ENCODE data around the gene SLC39A11. TPM values are rescaled to one million over a fixed set of nuclear protein-coding genes. Genes with fewer than 3 reads are reported as not detected.

The SLC39A11 gene
- total and polyA plus RNA-seq, 8 donors = 5.2 to 62.0 (median 12.9) TPM

DNA sequence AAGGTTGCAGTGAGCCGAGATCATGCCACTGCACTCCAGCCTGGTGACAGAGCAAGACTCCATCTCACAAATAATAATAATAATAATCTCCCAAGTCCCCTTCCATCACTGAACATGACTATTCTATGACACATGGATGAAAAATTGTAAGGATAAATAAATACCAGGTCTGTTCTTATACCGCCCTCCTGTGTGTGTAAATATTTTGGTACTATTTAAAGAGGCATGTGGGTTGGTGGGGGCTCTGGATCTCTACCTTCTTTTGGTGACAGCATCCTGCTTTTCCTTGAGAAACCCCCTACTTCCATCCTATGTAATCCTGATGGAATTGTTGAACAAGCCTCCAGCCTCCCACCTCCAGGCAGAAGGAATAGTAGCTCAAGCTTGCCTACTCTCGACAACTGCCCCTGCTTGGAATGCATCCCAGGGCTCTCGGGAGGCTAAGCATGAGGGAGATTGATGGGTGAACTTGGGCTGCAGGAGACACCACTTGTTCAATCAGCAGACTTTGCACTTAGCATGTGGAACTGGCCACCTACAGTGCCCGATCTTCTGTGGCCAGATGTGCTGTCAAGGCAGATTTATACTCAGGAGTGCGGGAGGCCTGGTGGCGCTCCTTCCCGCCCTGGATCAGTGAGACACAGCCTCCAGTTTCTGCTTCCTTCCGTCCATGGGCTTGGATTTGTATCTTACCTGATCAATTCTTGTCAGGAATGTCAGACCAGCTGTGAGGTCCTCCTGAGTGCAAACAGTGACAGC, 287.4 kb downstream of the SLC39A11 start:
- 88 to 94% (median 91%) methylated on average over 7 to 9 of the region's 9 CpGs for WGBS, 5 donors
- no peak overlapping the region for H3K27ac ChIP-seq
- intact Hi-C loops (cut with DNase I; ENCODE audit: low total_unique reads) = no loop called here
- no peaks in the 10 kb centered on the region for H3K4me1 ChIP-seq
- TF ChIP-seq POLR2A (IDR thresholded peaks at IDR 0.05) = no peak
- TF ChIP-seq CTCF (IDR thresholded peaks at IDR 0.05) = no peak
- no peak for TF ChIP-seq POLR2AphosphoS5 (IDR thresholded peaks at IDR 0.05)
- TF ChIP-seq EP300 (IDR thresholded peaks at IDR 0.05) = no peak
- H3K36me3 ChIP-seq = peaks cover 0 to 34% (median 0%) of the 10 kb centered on the region in 4 donors
- H3K27me3 ChIP-seq = no peaks in the 10 kb centered on the region
- H3K4me3 ChIP-seq = no peak overlapping the region
- no peak for DNase-seq
- peaks cover 0 to 22% (median 8%) of the 10 kb centered on the region in 4 donors for H3K9me3 ChIP-seq

GRCh38 chr17:72802726-72803125, 289.8 kb downstream of the SLC39A11 start:
- no peak for DNase-seq
- Histone ChIP-seq H3K27me3 (no peaks in the 10 kb centered on the region), H3K27ac (no peak overlapping the region), H3K4me3 (no peak overlapping the region), H3K36me3 (peaks cover 0 to 55% (median 0%) of the 10 kb centered on the region in 4 donors), H3K9me3 (peaks cover 5 to 42% (median 21%) of the 10 kb centered on the region in 4 donors), H3K4me1 (no peaks in the 10 kb centered on the region)
- intact Hi-C loops (cut with DNase I; ENCODE audit: low total_unique reads) = no loop called here
- TF ChIP-seq POLR2AphosphoS5 (IDR thresholded peaks at IDR 0.05) = no peak
- no peak for TF ChIP-seq CTCF (IDR thresholded peaks at IDR 0.05)
- no peak for TF ChIP-seq EP300 (IDR thresholded peaks at IDR 0.05)
- 67 to 77% (median 70%) methylated on average over 8 of the region's 8 CpGs for WGBS, 5 donors

DNA sequence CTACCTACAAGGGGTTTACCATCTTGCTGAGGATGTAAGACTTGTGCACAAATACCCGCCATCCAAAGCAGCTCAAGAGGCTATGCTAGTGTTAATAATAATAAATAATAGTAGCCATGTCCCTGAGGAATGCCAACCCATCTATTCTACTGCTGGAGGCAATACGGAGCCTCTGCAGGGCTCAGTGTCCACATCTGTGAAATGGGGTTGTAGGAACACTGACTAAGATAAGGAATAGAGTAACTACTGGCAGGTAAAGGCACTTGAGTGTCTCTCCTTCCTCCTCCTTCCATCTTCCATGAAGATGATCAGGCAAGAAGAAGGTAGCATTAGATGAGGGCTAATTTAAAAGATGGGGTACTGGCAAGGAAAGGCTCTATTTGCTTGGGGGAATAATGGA, 295.3 kb downstream of the SLC39A11 start:
- Histone ChIP-seq H3K27ac (no peak overlapping the region), H3K9me3 (peaks cover 5 to 84% (median 50%) of the 10 kb centered on the region in 4 donors), H3K36me3 (peaks cover 4 to 85% (median 20%) of the 10 kb centered on the region in 4 donors), H3K27me3 (no peaks in the 10 kb centered on the region), H3K4me3 (no peak overlapping the region), H3K4me1 (no peaks in the 10 kb centered on the region)
- WGBS, 5 donors = 68 to 100% (median 96%) methylated on average over 2 of the region's 2 CpGs
- no peak for TF ChIP-seq POLR2AphosphoS5 (IDR thresholded peaks at IDR 0.05)
- no peak for TF ChIP-seq EP300 (IDR thresholded peaks at IDR 0.05)
- intact Hi-C loops (cut with DNase I; ENCODE audit: low total_unique reads) = no loop called here
- DNase-seq = no peak

GRCh38 chr17:72795941-72796340, 296.5 kb downstream of the SLC39A11 start:
- intact Hi-C loops (cut with DNase I; ENCODE audit: low total_unique reads) = no loop called here
- Histone ChIP-seq H3K27ac (no peak overlapping the region), H3K27me3 (no peaks in the 10 kb centered on the region), H3K9me3 (peaks cover 5 to 81% (median 54%) of the 10 kb centered on the region in 4 donors), H3K4me1 (no peaks in the 10 kb centered on the region), H3K36me3 (peaks cover 4 to 86% (median 26%) of the 10 kb centered on the region in 4 donors), H3K4me3 (no peak overlapping the region)
- WGBS, 5 donors = 82 to 95% (median 91%) methylated on average over 5 of the region's 5 CpGs
- TF ChIP-seq POLR2A (IDR thresholded peaks at IDR 0.05) (no peak), CTCF (IDR thresholded peaks at IDR 0.05) (no peak), EP300 (IDR thresholded peaks at IDR 0.05) (no peak), POLR2AphosphoS5 (IDR thresholded peaks at IDR 0.05) (no peak)
- DNase-seq = no peak

- no peaks in the 10 kb centered on the region for H3K4me1 ChIP-seq
- DNase-seq = no peak
- intact Hi-C loops (cut with DNase I; ENCODE audit: low total_unique reads) = no loop called here
- H3K27ac ChIP-seq = no peak overlapping the region
- peaks cover 2 to 63% (median 39%) of the 10 kb centered on the region in 4 donors for H3K9me3 ChIP-seq
- no peaks in the 10 kb centered on the region for H3K27me3 ChIP-seq
- no peak for TF ChIP-seq EP300 (IDR thresholded peaks at IDR 0.05)
- no peak for TF ChIP-seq POLR2AphosphoS5 (IDR thresholded peaks at IDR 0.05)
- TF ChIP-seq CTCF (IDR thresholded peaks at IDR 0.05) = no peak
- no peak for TF ChIP-seq POLR2A (IDR thresholded peaks at IDR 0.05)
- WGBS, 5 donors = 84 to 87% (median 86%) methylated on average over 5 of the region's 5 CpGs
- H3K4me3 ChIP-seq = no peak overlapping the region
- H3K36me3 ChIP-seq = peaks cover 4 to 69% (median 26%) of the 10 kb centered on the region in 4 donors
These were observed 298.3 kb downstream of the SLC39A11 start for GRCh38 chr17:72794152-72794551.
